Activated T-cell treated with anti-CD3 and anti-CD28 coated beads, Interleukin-2, amount 50 U/mL, for 24 hours (primary cell): ENCODE data around the gene GRID2IP.
A peak's percentile ranks its signal among the peaks of the same experiment; 100 is the strongest.
"Not testable (repeated sequence)": the region's sequence is repeated elsewhere in the genome, so short reads cannot be mapped to it uniquely, and the experiment has no call there.

Experiments
- DNase-seq: peaks from one replicate; pipeline ENCODE4 v3.0.0-alpha.2; 2020
- H3K27ac Mint-ChIP-seq: 2 replicates; pipeline ENCODE4 v1.8.0; 2020; ENCODE audit warnings: mild to moderate bottlenecking, mixed read lengths
- H3K27me3 Mint-ChIP-seq: 2 replicates; pipeline ENCODE4 v1.8.0; 2020; ENCODE audit warnings: mixed read lengths
- H3K36me3 Mint-ChIP-seq: 2 replicates; pipeline ENCODE4 v1.8.0; 2020; ENCODE audit warnings: low read depth, mixed read lengths
- H3K4me1 Mint-ChIP-seq: 2 replicates; pipeline ENCODE4 v1.8.0; 2020; ENCODE audit warnings: low read depth, mixed read lengths
- H3K4me3 Mint-ChIP-seq: 2 replicates; pipeline ENCODE4 v1.8.0; 2020; ENCODE audit warnings: mild to moderate bottlenecking, moderate library complexity, mixed read lengths
- H3K9me3 Mint-ChIP-seq: 2 replicates; pipeline ENCODE4 v1.8.0; 2020; ENCODE audit warnings: mixed read lengths

GRID2IP gene

GRCh38 chr7:6475433-6476186 is 75.7 kb downstream of the GRID2IP start:
- no peak for DNase-seq
- H3K27me3 Mint-ChIP-seq: no peaks in the 10 kb centered on the region
- H3K9me3 Mint-ChIP-seq: no peaks in the 10 kb centered on the region
- H3K36me3 Mint-ChIP-seq: peaks cover 87% of the 10 kb centered on the region
- peaks cover 62% of the 10 kb centered on the region for H3K4me1 Mint-ChIP-seq
- H3K4me3 Mint-ChIP-seq: no peak overlapping the region
- peak overlapping the region; percentile 86 for H3K27ac Mint-ChIP-seq

GRCh38 chr7:6465862-6466261 is 85.4 kb downstream of the GRID2IP start:
- Mint-ChIP-seq H3K9me3 (no peaks in the 10 kb centered on the region), H3K36me3 (peaks cover 95% of the 10 kb centered on the region), H3K27me3 (no peaks in the 10 kb centered on the region), H3K4me3 (no peak overlapping the region), H3K27ac (peak overlapping the region; percentile 12), H3K4me1 (peaks cover 1% of the 10 kb centered on the region)
- no peak for DNase-seq

GRCh38 chr7:6463609-6464008 is 87.7 kb downstream of the GRID2IP start:
- H3K4me3 Mint-ChIP-seq, H3K4me1 Mint-ChIP-seq, H3K27me3 Mint-ChIP-seq, DNase-seq, H3K9me3 Mint-ChIP-seq: not testable (repeated sequence)
- Mint-ChIP-seq H3K36me3 (peaks cover 77% of the 10 kb centered on the region), H3K27ac (peak overlapping the region; percentile 44)

GRCh38 chr7:6461946-6462550 is 89.2 kb downstream of the GRID2IP start:
- H3K4me3 Mint-ChIP-seq: no peak overlapping the region
- DNase-seq: no peak
- H3K36me3 Mint-ChIP-seq: peaks cover 62% of the 10 kb centered on the region
- H3K27ac Mint-ChIP-seq: no peak overlapping the region
- H3K4me1 Mint-ChIP-seq: peaks cover 10% of the 10 kb centered on the region
- H3K9me3 Mint-ChIP-seq: no peaks in the 10 kb centered on the region
- H3K27me3 Mint-ChIP-seq: no peaks in the 10 kb centered on the region

- Mint-ChIP-seq H3K4me1 (peaks cover 10% of the 10 kb centered on the region), H3K36me3 (peaks cover 52% of the 10 kb centered on the region), H3K4me3 (no peak overlapping the region), H3K27me3 (no peaks in the 10 kb centered on the region), H3K27ac (peak overlapping the region; percentile 12), H3K9me3 (no peaks in the 10 kb centered on the region)
- DNase-seq: no peak
Measured at GRCh38 chr7:6460990-6461584, 90.2 kb downstream of the GRID2IP start.

- H3K36me3 Mint-ChIP-seq: peaks cover 44% of the 10 kb centered on the region
- peaks cover 10% of the 10 kb centered on the region for H3K4me1 Mint-ChIP-seq
- H3K4me3 Mint-ChIP-seq: no peak overlapping the region
- no peaks in the 10 kb centered on the region for H3K9me3 Mint-ChIP-seq
- no peaks in the 10 kb centered on the region for H3K27me3 Mint-ChIP-seq
- DNase-seq: no peak
- H3K27ac Mint-ChIP-seq: no peak overlapping the region
Measured at GRCh38 chr7:6460303-6460702, 91.0 kb downstream of the GRID2IP start.

- H3K27me3 Mint-ChIP-seq, H3K4me3 Mint-ChIP-seq, DNase-seq, H3K9me3 Mint-ChIP-seq: not testable (repeated sequence)
- H3K36me3 Mint-ChIP-seq: peaks cover 32% of the 10 kb centered on the region
- H3K4me1 Mint-ChIP-seq: peaks cover 10% of the 10 kb centered on the region
- peak overlapping the region; percentile 82 for H3K27ac Mint-ChIP-seq
Measured at GRCh38 chr7:6458676-6459075, 92.6 kb downstream of the GRID2IP start.

GRCh38 chr7:6453734-6454133 is 97.5 kb downstream of the GRID2IP start:
- DNase-seq: no peak
- Mint-ChIP-seq H3K27ac (no peak overlapping the region), H3K27me3 (no peaks in the 10 kb centered on the region), H3K4me1 (peaks cover 7% of the 10 kb centered on the region), H3K4me3 (no peak overlapping the region), H3K9me3 (no peaks in the 10 kb centered on the region), H3K36me3 (no peaks in the 10 kb centered on the region)

- no peaks in the 10 kb centered on the region for H3K27me3 Mint-ChIP-seq
- DNase-seq: no peak
- H3K4me3 Mint-ChIP-seq: no peak overlapping the region
- peaks cover 13% of the 10 kb centered on the region for H3K4me1 Mint-ChIP-seq
- no peaks in the 10 kb centered on the region for H3K9me3 Mint-ChIP-seq
- H3K27ac Mint-ChIP-seq: no peak overlapping the region
- peaks cover 14% of the 10 kb centered on the region for H3K36me3 Mint-ChIP-seq
Measured at GRCh38 chr7:6451224-6451705, 100.0 kb downstream of the GRID2IP start.

- Mint-ChIP-seq H3K4me1 (peaks cover 17% of the 10 kb centered on the region), H3K4me3 (peak overlapping the region; percentile 10), H3K36me3 (peaks cover 19% of the 10 kb centered on the region)
- H3K9me3 Mint-ChIP-seq, H3K27ac Mint-ChIP-seq, DNase-seq, H3K27me3 Mint-ChIP-seq: not testable (repeated sequence)
Measured at GRCh38 chr7:6450591-6450990, 100.7 kb downstream of the GRID2IP start.

- peaks cover 24% of the 10 kb centered on the region for H3K4me1 Mint-ChIP-seq
- H3K4me3 Mint-ChIP-seq, DNase-seq, H3K27me3 Mint-ChIP-seq, H3K27ac Mint-ChIP-seq, H3K9me3 Mint-ChIP-seq: not testable (repeated sequence)
- peaks cover 26% of the 10 kb centered on the region for H3K36me3 Mint-ChIP-seq
Measured at GRCh38 chr7:6449884-6450283, 101.4 kb downstream of the GRID2IP start.

GRCh38 chr7:6448943-6449543 is 102.2 kb downstream of the GRID2IP start:
- Mint-ChIP-seq H3K36me3 (peaks cover 34% of the 10 kb centered on the region), H3K27me3 (no peaks in the 10 kb centered on the region), H3K9me3 (no peaks in the 10 kb centered on the region), H3K27ac (peak overlapping the region; percentile 50), H3K4me1 (peaks cover 30% of the 10 kb centered on the region), H3K4me3 (peak overlapping the region; percentile 66)
- no peak for DNase-seq

- peak; percentile 97 for DNase-seq
- peak within 1 kb of the TSS; percentile 96 for H3K27ac Mint-ChIP-seq
- peaks cover 37% of the 10 kb centered on the region for H3K4me1 Mint-ChIP-seq
- peaks cover 44% of the 10 kb centered on the region for H3K36me3 Mint-ChIP-seq
- H3K9me3 Mint-ChIP-seq: no peaks in the 10 kb centered on the region
- H3K27me3 Mint-ChIP-seq: no peaks in the 10 kb centered on the region
- peak within 1 kb of the TSS; percentile 97 for H3K4me3 Mint-ChIP-seq
Measured at GRCh38 chr7:6447581-6448199, 103.6 kb downstream of the GRID2IP start, which contains the start of gene DAGLB. Gene DAGLB (minus strand): TSS chr7:6447954. CDS start chr7:6447842, 112 bp downstream.
